A172 (cell line): Measurements from ENCODE around the gene PDE8B. TPM values are rescaled to one million over a fixed set of nuclear protein-coding genes. Genes with fewer than 3 reads are reported as not detected.
"Not testable (repeated sequence)": the region's sequence is repeated elsewhere in the genome, so short reads cannot be mapped to it uniquely, and the experiment has no call there.

Experiments
- DNase-seq: peaks from one replicate; pipeline ENCODE4 v3.0.0-alpha.2; 2015; ENCODE audit warnings: low spot score
- total RNA-seq: library from RNA; depleted of rRNA; stranded (reverse); fragments of >200 nt; shearing (Covaris generic); gene quantifications from 2 replicates; pipeline ENCODE4 v1.2.3, GENCODE V29; 2014; rRNA removed

The PDE8B gene
- total RNA-seq, 1 experiment from 2014 or later, result not detected

GRCh38 chr5:77437194-77437593, 226.7 kb downstream of the PDE8B start:
- DNase-seq, result no peak

DNA sequence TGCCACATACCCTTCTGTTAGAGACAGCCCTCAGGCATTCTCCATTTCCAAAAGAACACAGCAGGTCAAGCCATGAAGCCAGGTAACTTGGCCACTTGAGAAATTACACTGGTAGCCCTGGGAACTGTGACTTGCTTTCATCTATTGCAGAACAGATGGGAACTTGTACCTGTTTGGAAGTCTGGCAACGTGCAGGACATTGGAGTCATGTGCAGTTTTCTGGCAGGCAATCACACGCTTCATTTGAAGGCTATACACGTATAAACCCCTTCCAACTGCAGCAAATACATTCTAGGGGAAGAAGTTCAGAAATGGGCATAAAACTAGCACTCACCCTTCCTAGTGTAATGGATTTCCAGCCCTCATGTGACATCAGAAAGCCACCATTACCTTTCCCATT, 227.6 kb downstream of the PDE8B start:
- no peak for DNase-seq

- DNase-seq, result no peak
These were observed 233.2 kb downstream of the PDE8B start for GRCh38 chr5:77443670-77444069.

- no peak for DNase-seq
These were observed 233.9 kb downstream of the PDE8B start for GRCh38 chr5:77444356-77444755.

GRCh38 chr5:77448831-77449230, 238.4 kb downstream of the PDE8B start:
- no peak for DNase-seq

- DNase-seq, result no peak
These were observed 238.8 kb downstream of the PDE8B start for GRCh38 chr5:77449277-77449676.

GRCh38 chr5:77449981-77450380, 239.5 kb downstream of the PDE8B start:
- DNase-seq, result no peak

DNA sequence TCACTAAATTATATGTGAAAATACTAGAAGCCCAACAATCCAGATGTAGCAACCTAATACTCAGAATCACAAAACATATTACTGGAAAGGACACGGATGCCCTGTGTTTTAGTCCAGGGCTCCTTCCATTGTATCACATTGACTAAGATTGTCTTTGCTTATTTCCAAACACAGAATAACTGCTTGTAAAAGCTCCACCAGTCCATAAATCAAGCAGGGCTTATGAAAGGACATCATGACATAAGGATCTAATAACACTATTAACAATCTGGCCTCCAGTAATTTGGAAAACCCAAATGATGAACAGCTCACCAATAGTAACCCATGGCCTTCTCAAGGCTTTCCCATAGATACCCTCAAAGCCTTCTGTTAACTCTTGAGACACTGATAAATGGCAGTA, 241.9 kb downstream of the PDE8B start:
- DNase-seq, result no peak

DNA sequence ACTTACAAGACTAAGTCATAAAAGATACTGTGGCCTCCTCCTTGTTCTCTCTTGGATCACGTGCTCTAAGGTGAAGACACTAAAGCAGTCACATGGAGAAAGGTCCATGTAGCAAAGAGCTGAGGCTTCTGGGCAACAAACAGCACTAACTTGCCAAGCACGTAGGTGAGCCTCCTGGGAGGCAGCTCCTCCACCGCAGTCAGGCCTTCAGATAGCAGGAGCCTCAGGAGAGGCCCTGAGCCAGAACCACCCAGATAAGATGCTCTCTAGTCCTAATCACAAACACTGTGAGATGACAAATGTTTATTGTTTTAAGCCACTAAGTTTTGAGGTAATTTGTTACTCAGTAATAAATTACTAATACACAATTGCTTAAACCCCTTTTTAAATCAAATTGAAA, 243.6 kb downstream of the PDE8B start:
- DNase-seq, result no peak

DNA sequence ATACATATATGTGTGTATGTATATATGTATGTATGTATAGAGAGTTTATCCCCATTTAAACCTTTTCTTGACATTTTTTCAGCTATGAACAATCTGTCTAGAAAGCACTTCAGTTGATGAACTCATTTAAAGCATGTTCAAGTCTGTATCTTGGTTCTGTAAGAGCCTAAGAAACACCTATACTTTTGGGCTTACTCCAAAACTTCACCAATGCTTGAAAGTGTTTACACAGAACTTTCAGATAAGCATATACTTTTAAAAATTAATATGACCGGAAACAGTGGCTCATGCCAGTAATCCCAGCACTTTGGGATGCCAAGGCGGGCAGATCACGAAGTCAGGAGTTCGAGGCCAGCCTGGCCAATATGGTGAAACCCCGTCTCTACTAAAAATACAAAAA, 250.8 kb downstream of the PDE8B start:
- DNase-seq, result no peak

- DNase-seq, result no peak
These were observed 253.4 kb downstream of the PDE8B start for GRCh38 chr5:77463905-77464304.

- DNase-seq, result not testable (repeated sequence)
These were observed 258.4 kb downstream of the PDE8B start for GRCh38 chr5:77468875-77469274.

GRCh38 chr5:77475041-77475440, 264.6 kb downstream of the PDE8B start:
- DNase-seq, result not testable (repeated sequence)

Other genes starting within 250 kb of the PDE8B start
- gene AGGF1, start 180.3 kb upstream of the PDE8B start, total RNA-seq, result 31.0 and 33.9 TPM in 2 replicates
- 0.71 and 0.89 TPM in 2 replicates for gene ZBED3, start 123.4 kb upstream of the PDE8B start, total RNA-seq